ENCODE results near the gene ACAD9.

GRCh38 chr3:128846486-128846891, 32.9 kb upstream of the ACAD9 start:
- no peak for TF ChIP-seq CTCF (IDR thresholded peaks at IDR 0.05)
- no peak for TF ChIP-seq POLR2A (IDR thresholded peaks at IDR 0.05)
